Spleen (tissue), 11 donors: Measurements from ENCODE around the gene NCBP2. TPM values are rescaled to one million over a fixed set of nuclear protein-coding genes. Genes with fewer than 3 reads are reported as not detected.

Source experiments
- DNase-seq: peaks from one replicate; pipeline ENCODE4 v3.0.0-alpha.2; 2020
- H3K27ac ChIP-seq, 8 donors: fragments of 200-600 bp; sonication (generic) in 7 of 8; 1 replicate in 4 of 8; 2 replicates in 4 of 8; pipeline versions ENCODE4 v1.5.0 to v1.8.0; 2016 to 2021; ENCODE audit warnings: inconsistent platforms in 4 of 8, mild to moderate bottlenecking in 4 of 8, moderate library complexity in 1 of 8
- H3K27me3 ChIP-seq, 7 donors: fragments of 200-600 bp; sonication (generic) in 6 of 7; replicated peaks in 1 of 7; 1 replicate in 4 of 7; 2 replicates in 3 of 7; pipeline versions ENCODE4 v1.5.0 to v1.8.0; 2016 to 2021; ENCODE audit warnings: inconsistent platforms in 3 of 7, mild to moderate bottlenecking in 1 of 7
- H3K36me3 ChIP-seq, 6 donors: fragments of 200-600 bp; sonication (generic) in 5 of 6; 1 replicate in 4 of 6; 2 replicates in 2 of 6; pipeline versions ENCODE4 v1.5.0 to v1.8.0; 2016 to 2021; ENCODE audit warnings: inconsistent platforms in 2 of 6
- H3K4me1 ChIP-seq, 6 donors: fragments of 200-600 bp; sonication (generic) in 5 of 6; 1 replicate in 3 of 6; 2 replicates in 3 of 6; pipeline versions ENCODE4 v1.5.0 to v1.8.0; 2016 to 2021; ENCODE audit warnings: inconsistent platforms in 3 of 6
- H3K4me3 ChIP-seq, 8 donors: fragments of 200-600 bp; sonication (generic) in 7 of 8; 1 replicate in 4 of 8; 2 replicates in 4 of 8; pipeline versions ENCODE4 v1.5.0 to v1.8.0; 2016 to 2021; ENCODE audit warnings: inconsistent platforms in 4 of 8, mild to moderate bottlenecking in 4 of 8, moderate library complexity in 2 of 8
- H3K9me3 ChIP-seq, 8 donors: fragments of 200-600 bp; sonication (generic) in 7 of 8; 1 replicate in 4 of 8; 2 replicates in 4 of 8; pipeline versions ENCODE4 v1.5.0 to v1.8.0; 2016 to 2021; ENCODE audit warnings: inconsistent platforms in 4 of 8
- CTCF ChIP-seq, 11 experiments: fragments of 200-600 bp in 7 of 11; fragments of 450-650 bp in 4 of 11; sonication (generic) in 4 of 11; IDR thresholded peaks in 8 of 11; conservative IDR thresholded peaks in 3 of 11; 1 replicate in 7 of 11; 2 replicates in 4 of 11; pipeline versions ENCODE4 v1.4.0 to v1.8.0; 2016 to 2021; ENCODE audit warnings: antibody characterized with exemption in 11 of 11, inconsistent platforms in 4 of 11, mild to moderate bottlenecking in 1 of 11
- POLR2A ChIP-seq, 3 donors: fragments of 450-650 bp; IDR thresholded peaks; one replicate each; pipeline ENCODE4 v1.5.1; 2017; ENCODE audit warnings: antibody characterized with exemption in 3 of 3, mild to moderate bottlenecking in 1 of 3
- POLR2AphosphoS5 ChIP-seq, 3 donors: sonication (generic); formaldehyde crosslinking; IDR thresholded peaks; one replicate each; pipeline ENCODE4 v1.5.1; 2017; ENCODE audit warnings: antibody characterized with exemption in 3 of 3
- WGBS, 5 donors: extraction: QIAGEN DNeasy Blood & Tissue Kit in 3 of 5; methylation state at CpG; one replicate each; pipeline versions ENCODE4 v1.1.5 to v1.1.7; 2013 to 2018; 5-methylcytosine and 5-hydroxymethylcytosine counted together
- intact Hi-C: fragments of 100-400 bp; cut with DNase I; formaldehyde crosslinking; loops from one replicate; pipeline ENCODE4 v1.15.0; 2023; ENCODE audit warnings: low total_unique reads
- polyA plus RNA-seq, 3 donors: library from polyadenylated mRNA; stranded (reverse); fragments of 200-250 nt; gene quantifications; one replicate each; pipeline ENCODE4 v1.2.1, GENCODE V29; 2013
- total RNA-seq, 7 donors: library from RNA; depleted of rRNA in 3 of 7; stranded (reverse); fragments of >200 nt in 3 of 7; fragmentation: NEBNext Ultra II Directional in 4 of 7; extraction: Animal tissue kit (Norgen Biotek cat#: 25700) in 4 of 7; gene quantifications; one replicate each; pipeline versions ENCODE4 v1.1.0 to v1.2.1, GENCODE V29; 2016 to 2021
- donor health status: healthy with polysubstance abuse.
- donor health status: DM: no; HTN: no; CAD: no; lungs with moderate emphysema.
- donor health status: DM: no; HTN: no; CAD: no.
- donor health status: Bipolar disorder and iron deficiency.
- donor health status: healthy.
- donor health status: DM: no; HTN: no; CAD: no.
- donor health status: DM: yes; HTN: yes; CAD: no.

NCBP2 gene
- total and polyA plus RNA-seq, 10 donors = 44.6 to 61.1 (median 49.9) TPM

GRCh38 chr3:196965804-196966173 lies 23.5 kb upstream of the NCBP2 start:
- 93 to 98% (median 97%) methylated on average over 10 of the region's 10 CpGs for WGBS, 5 donors
- intact Hi-C loops = loop anchor here (10.0 kb wide), 1 partner anchor 121 kb away; no protein-coding TSS in a partner anchor

GRCh38 chr3:196965112-196965803 lies 22.9 kb upstream of the NCBP2 start:
- no peaks in the 10 kb centered on the region for H3K9me3 ChIP-seq
- TF ChIP-seq POLR2AphosphoS5 (IDR thresholded peaks at IDR 0.05) = no peak
- TF ChIP-seq CTCF (IDR thresholded peaks at IDR 0.05 in 8 of 11, conservative IDR thresholded peaks at IDR 0.05 in 3 of 11) = no peak
- no peak for TF ChIP-seq POLR2A (IDR thresholded peaks at IDR 0.05)
- DNase-seq = no peak
- no peak overlapping the region for H3K27ac ChIP-seq
- H3K4me1 ChIP-seq = peaks cover 0 to 24% (median 16%) of the 10 kb centered on the region in 6 donors
- WGBS, 5 donors = 86 to 91% (median 90%) methylated on average over 11 of the region's 11 CpGs
- intact Hi-C loops = loop anchor here (10.0 kb wide), 1 partner anchor 120 kb away; no protein-coding TSS in a partner anchor
- H3K27me3 ChIP-seq = peaks cover 0 to 7% (median 0%) of the 10 kb centered on the region in 7 donors
- H3K4me3 ChIP-seq = no peak overlapping the region
- H3K36me3 ChIP-seq = no peaks in the 10 kb centered on the region

More at GRCh38 chr3:196965804-196966173, 23.5 kb upstream of the NCBP2 start:
- Histone ChIP-seq H3K27me3 (peaks cover 0 to 7% (median 0%) of the 10 kb centered on the region in 7 donors), H3K4me1 (peaks cover 0 to 26% (median 17%) of the 10 kb centered on the region in 6 donors), H3K27ac (no peak overlapping the region), H3K36me3 (no peaks in the 10 kb centered on the region), H3K4me3 (no peak overlapping the region), H3K9me3 (no peaks in the 10 kb centered on the region)
- no peak for DNase-seq
- no peak for TF ChIP-seq CTCF (IDR thresholded peaks at IDR 0.05 in 8 of 11, conservative IDR thresholded peaks at IDR 0.05 in 3 of 11)
- no peak for TF ChIP-seq POLR2AphosphoS5 (IDR thresholded peaks at IDR 0.05)
- no peak for TF ChIP-seq POLR2A (IDR thresholded peaks at IDR 0.05)

- peaks cover 0 to 7% (median 0%) of the 10 kb centered on the region in 7 donors for H3K27me3 ChIP-seq
- no peaks in the 10 kb centered on the region for H3K36me3 ChIP-seq
- no peaks in the 10 kb centered on the region for H3K9me3 ChIP-seq
- no peak overlapping the region for H3K27ac ChIP-seq
- no peak for TF ChIP-seq POLR2A (IDR thresholded peaks at IDR 0.05)
- no peak for TF ChIP-seq CTCF (IDR thresholded peaks at IDR 0.05 in 8 of 11, conservative IDR thresholded peaks at IDR 0.05 in 3 of 11)
- TF ChIP-seq POLR2AphosphoS5 (IDR thresholded peaks at IDR 0.05) = no peak
- DNase-seq = no peak
- H3K4me1 ChIP-seq = peaks cover 0 to 20% (median 12%) of the 10 kb centered on the region in 6 donors
- H3K4me3 ChIP-seq = no peak overlapping the region
- intact Hi-C loops = loop anchor here (10.0 kb wide), 1 partner anchor 119 kb away; no protein-coding TSS in a partner anchor
- WGBS, 5 donors = 80 to 94% (median 85%) methylated on average over 2 of the region's 2 CpGs
Observed at GRCh38 chr3:196963631-196963953, 21.3 kb upstream of the NCBP2 start.

- Histone ChIP-seq H3K4me3 (no peak overlapping the region), H3K27ac (no peak overlapping the region), H3K36me3 (no peaks in the 10 kb centered on the region), H3K9me3 (no peaks in the 10 kb centered on the region), H3K4me1 (peaks cover 0 to 16% (median 8%) of the 10 kb centered on the region in 6 donors), H3K27me3 (peaks cover 0 to 3% (median 0%) of the 10 kb centered on the region in 7 donors)
- DNase-seq = no peak
- TF ChIP-seq CTCF (IDR thresholded peaks at IDR 0.05 in 8 of 11, conservative IDR thresholded peaks at IDR 0.05 in 3 of 11) = no peak
- TF ChIP-seq POLR2A (IDR thresholded peaks at IDR 0.05) = no peak
- no peak for TF ChIP-seq POLR2AphosphoS5 (IDR thresholded peaks at IDR 0.05)
- intact Hi-C loops = loop anchor here (10.0 kb wide), 1 partner anchor 118 kb away; no protein-coding TSS in a partner anchor
- WGBS, 5 donors = 62 to 86% (median 81%) methylated on average over 10 of the region's 10 CpGs
Observed at GRCh38 chr3:196962930-196963630, 20.8 kb upstream of the NCBP2 start.
